Esophagus mucosa (tissue), 1 donor: ENCODE measurements around the gene TNFRSF8. TPM values are rescaled to one million over a fixed set of nuclear protein-coding genes. Genes with fewer than 3 reads are reported as not detected.
A peak's percentile ranks its signal among the peaks of the same experiment; 100 is the strongest.

Source experiments
- ATAC-seq: fragments of 200-7000 bp; cut with Tn5 transposase; one replicate; pipeline ENCODE4 v1.9.1; 2020
- total RNA-seq: library from RNA; stranded (reverse); gene quantifications from one replicate; pipeline ENCODE4 v1.2.4, GENCODE V29; 2023
- donor health status: DM: yes; HTN: yes; CAD: no.

TNFRSF8 gene
- total RNA-seq, 1 donor from 2014 or later, result 0.12 TPM

- ATAC-seq, result peak; percentile 58
Measured at GRCh38 chr1:12143631-12144155, 80.6 kb downstream of the TNFRSF8 start.

DNA sequence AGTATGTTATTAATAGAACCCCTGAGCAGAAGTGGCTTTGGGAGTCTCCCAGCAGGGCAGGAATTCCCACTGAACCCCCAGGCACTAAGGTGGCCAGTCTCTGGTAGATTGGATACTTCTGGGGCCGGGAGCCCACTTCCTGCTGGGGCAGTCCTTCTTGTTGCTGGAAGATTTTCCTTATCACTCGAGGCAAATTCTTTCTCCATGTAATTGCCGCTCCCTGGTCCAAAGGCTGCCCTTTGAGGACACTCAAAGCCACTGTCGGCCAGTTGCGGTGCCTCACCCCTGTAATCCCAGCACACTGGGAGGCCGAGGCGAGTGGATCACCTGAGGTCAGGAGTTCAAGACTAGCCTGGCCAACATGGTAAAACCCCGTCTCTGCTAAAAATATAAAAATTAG lies 81.1 kb downstream of the TNFRSF8 start:
- no peak for ATAC-seq

- no peak for ATAC-seq
Measured at GRCh38 chr1:12144969-12145368, 81.9 kb downstream of the TNFRSF8 start.

DNA sequence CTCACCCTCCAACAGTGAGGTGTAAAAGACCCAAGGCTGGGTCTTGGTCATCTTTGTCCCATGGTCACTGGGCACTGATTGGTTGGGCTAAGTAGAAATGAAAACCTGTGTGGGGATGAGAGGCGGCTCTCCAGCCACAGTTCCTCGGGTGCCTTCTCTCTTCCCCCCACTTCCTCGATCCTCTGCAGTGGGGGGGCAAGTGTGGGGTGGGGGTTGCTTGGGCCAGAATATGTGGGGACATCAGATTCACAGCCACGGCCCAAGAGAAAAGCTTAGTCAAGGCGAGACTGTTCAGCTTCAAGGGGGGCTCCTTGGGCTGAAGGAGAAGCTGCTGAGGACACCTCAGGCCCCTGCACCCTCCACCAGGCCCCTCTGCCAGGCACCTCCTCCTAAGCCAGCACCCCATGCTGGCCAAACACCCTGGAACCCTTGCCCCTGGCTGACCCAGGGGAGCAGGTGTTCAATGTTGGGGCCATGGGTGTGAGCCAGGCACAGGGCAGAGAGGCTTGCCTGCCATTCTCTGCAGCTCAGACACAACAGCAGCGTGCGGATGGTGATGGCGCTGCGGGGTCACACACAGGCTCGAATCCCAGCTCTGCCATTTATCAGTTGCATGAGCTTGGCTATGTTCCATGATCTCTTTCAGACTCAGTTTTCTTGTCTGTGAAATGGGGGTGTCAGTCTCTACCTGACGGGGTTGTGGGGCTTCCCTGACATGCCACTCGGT lies 82.7 kb downstream of the TNFRSF8 start:
- ATAC-seq, result no peak

- ATAC-seq, result no peak
Measured at GRCh38 chr1:12146343-12147112, 83.4 kb downstream of the TNFRSF8 start.

DNA sequence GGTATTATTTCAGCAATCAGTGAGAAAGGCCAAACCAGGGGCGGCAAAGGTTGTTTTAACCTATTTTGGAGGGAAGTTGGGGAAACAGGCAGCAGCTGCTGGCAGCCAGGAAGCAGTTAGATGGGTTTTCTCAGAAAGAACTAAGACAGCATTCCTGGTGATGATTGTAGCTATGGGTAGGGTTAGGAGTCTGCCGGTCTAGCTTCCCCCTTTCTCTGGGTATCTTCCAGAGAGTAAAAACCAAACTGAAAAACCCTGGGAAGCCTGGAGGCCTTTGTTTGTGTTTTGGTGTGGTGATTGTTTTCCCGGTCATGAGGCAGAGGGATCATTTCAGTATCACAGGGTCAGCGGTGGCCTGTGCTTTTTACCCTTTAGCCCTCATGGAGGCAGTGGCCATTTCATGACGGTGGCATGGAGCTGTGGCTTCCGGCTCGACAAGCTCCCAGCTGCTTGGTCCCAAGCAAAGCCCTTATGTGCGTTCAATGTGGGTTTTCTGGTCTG lies 84.1 kb downstream of the TNFRSF8 start:
- ATAC-seq, result no peak

DNA sequence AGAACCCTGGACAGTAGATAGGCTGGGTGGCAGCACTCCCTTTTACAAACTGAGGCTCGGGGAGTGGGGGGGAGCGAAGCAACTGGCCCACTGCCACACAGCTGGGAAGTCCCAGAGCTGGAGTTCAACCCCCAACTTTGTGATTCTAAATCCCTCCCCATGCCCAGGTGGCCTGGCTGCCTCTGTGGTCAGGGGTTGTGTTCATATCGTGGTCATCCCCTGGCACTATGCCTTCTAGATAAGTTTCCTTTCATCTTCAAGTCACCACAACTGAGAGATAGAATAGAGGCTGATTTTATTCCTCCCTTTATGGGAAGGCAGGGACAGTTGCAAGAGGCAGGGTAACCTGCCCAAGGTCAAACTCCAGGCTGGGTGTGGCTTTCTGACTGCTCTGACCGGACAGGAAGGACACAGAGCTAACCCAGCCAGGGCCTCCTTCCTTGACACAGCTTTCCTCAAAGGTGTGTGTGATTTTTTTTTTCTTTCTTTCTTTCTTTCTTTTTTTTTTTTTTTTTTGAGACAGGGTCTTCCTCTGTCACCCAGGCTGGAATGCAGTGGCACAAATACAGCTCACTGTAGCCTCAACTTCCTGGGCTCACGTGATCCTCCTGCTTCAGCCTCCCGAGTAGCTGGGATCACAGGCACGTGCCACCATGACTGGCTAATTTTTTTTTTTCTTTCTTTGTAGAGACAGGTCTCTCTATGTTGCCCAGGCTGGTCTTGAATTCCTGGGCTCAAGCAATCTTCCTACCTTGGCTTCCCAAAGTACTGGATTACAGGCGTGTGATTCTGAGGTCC lies 85.3 kb downstream of the TNFRSF8 start:
- ATAC-seq, result no peak

DNA sequence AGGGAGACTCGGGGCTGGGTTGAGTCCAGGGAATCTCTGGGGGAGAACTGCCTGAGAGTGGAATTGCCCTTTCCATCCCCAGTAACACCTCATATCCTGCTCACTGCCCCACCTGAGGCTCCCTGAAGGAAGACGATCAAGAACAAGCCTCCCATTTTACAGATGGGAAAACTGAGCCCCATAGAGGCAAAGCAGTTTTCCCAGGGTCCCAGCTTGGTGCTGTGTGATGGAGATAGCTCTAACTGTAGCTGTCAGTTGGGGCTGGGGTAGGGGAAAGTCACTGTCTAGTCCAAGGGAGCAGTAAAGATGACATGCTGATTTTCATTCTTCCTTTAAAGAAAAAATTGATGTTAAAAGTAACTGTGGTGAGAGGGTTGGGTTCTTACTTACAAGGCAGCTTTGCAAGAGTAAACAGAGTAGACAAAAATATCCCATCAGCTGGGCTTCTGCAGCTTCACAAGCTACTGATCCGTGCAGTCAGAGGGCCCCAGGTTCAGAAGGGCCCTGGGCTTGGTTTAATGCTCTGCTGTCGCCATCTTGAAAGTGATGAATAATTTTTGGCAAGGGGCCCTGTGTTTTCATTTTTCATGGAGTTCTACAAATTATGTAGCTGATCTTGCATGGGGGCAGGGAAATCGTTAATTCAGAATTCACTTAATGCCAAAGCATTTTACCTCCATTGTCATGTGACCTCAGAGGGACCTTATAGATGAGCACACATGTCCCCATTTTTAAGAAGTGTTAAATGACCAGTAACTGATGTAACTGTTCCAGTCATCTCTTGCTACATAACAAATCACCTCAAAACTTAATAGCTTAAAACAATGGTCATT lies 86.1 kb downstream of the TNFRSF8 start:
- no peak for ATAC-seq

DNA sequence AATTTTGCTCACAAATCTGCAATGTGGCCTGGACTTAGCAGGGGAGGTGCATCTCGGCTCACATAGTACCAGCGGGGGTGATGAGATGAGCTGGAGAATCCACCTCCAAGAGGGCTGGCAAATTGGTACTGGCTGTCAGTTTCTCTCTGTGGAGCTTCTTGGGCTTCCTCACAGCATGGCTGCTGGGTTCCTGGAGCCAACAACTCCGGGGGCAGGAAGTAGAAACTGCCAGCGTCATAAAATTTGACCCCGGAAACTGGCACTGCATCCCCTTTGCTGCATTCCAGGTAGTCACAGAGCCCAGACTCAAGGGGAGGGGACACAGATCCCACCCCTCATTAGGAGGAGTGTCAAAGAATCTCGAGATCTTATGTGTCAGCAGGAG lies 86.7 kb downstream of the TNFRSF8 start:
- no peak for ATAC-seq

DNA sequence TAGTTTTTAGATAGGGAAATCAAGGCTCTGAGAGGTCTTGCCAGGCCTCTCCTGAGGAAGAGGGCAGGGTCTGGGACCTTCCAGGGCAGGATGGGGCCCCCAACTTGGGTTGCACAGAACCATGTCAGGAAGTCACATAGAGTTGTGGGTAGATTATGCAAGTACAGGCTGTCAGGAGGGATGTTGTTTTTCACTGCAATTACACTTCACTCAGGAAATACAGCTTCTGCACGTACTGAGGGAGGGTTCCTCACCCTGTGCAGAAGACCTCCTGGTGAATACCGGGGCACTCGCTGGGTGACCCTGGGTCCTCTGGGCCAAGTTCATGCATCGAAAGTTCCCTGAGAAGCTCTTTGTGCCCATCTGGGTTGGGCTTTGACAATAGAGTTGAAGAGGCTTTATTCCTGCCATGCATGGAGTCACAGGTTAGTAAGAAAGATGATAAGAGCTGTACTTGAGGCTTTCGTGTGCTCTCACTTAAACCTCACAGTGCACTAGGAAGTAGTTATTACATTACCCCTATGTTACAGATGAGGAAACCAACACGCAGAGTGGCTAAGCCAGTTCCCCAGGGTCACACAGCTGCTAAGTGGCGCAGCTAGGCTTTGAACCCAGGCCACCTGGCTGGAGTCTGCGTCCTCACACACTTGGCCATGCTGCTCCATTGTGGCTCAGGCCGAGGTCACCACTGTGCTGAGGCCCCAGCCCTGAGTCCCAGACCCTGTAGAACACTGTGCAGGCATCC lies 87.5 kb downstream of the TNFRSF8 start:
- peak; percentile 17 for ATAC-seq

DNA sequence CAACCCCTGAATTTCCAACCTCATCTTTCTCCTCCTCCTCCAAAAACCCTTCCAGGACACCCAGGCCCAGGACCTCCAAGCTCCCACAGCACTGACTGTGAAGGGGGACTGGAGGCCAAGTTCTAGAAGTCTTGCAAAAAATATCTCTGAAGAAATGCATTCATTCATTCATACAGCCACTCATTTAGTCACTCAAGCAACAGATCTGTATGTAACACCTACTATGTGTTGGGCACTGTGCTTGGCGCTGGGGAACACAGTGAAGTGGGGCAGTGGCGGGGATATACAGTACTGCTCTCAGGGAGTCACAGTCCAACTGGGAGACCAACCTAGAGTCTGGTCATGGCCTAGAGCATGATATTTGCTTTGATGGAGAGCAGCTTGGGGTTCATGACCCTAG lies 88.4 kb downstream of the TNFRSF8 start:
- ATAC-seq, result no peak

DNA sequence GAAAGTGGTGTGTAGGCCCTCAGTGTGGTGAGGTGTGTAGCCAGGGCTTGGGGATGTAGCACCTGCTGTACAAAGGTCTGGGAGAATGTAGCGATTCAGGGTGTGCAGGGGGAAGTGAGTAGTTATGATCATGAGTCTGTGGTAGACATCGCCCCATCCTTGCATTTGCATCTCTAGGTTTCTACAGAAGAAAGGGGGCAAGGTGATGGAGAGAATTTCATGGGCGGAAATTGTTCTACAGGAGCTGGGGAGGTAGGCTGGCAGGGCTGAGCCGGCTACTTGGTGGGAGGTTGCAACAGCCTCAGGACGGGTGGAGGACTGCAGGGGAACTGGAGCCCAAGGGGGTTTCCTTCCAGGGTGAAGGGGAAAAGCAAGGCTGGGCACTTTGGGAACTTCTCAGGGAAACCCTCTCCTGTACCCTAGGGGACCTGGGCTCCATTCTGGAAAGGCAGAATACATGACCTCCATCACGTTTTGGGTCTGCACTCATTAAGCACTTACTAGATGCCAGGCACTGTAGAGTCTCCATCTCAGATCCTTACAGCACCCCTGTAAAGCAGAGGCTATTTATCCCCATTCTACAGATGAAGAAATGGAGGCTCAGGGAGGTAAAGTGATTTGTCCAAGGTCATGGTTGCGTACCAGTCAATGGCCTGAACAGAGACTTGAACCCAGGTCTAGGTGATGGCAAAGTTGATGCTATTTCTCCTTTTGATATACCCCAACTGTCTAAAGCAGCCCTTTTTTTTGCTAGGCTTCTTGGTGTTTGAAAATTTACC lies 89.2 kb downstream of the TNFRSF8 start:
- peak; percentile 59 for ATAC-seq

DNA sequence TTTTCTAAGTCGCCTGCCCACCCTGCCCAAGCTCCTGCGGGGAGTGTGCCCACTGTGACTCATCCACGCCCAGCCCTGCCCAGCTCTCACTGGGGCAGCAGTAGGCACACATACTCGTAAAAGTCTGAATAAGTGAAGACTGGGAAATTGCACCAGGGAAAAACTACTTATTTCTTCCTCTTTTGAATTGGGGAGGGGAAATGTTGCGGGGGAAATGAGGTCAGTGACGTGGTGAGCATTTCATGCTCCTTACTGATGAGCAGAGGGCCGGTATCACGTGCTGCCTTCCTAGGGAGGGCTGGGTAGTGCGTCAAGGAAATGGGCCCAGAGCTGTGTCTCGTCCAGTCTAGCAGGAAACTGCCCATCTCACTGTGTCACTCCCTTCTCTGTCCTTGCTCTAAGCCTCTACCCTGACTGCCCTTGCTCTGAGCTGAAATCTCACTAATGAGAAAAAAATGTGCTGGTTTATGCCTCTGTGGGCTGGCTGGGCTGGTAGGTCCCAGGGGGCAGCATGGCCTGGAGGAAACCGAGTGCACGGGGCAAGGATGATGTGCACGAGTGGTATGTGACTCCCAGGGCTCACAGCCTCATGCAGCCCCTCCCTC lies 90.2 kb downstream of the TNFRSF8 start:
- ATAC-seq, result peak; percentile 64

DNA sequence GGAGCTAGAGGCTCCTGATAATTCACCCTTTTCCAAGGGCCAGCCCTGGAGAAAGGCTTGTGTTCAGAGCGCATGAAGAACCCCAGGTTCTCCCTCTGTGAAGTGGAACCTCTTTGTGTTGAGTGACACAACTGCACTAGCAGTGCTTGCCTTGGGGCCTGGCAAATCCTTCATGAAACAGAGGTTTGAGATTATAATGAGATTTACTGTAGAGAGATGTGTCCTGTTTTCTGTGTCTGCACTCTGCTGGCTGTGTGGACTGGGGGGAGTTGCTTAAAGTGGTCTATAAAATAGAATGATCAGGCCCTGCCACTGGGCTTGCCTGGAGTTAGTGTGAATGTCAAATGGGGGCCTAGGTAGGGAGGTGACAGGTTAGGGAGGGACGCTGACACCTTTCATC lies 92.2 kb downstream of the TNFRSF8 start:
- ATAC-seq, result no peak

GRCh38 chr1:12157366-12158231 lies 94.5 kb downstream of the TNFRSF8 start:
- no peak for ATAC-seq

- no peak for ATAC-seq
Measured at GRCh38 chr1:12158357-12159092, 95.4 kb downstream of the TNFRSF8 start.

DNA sequence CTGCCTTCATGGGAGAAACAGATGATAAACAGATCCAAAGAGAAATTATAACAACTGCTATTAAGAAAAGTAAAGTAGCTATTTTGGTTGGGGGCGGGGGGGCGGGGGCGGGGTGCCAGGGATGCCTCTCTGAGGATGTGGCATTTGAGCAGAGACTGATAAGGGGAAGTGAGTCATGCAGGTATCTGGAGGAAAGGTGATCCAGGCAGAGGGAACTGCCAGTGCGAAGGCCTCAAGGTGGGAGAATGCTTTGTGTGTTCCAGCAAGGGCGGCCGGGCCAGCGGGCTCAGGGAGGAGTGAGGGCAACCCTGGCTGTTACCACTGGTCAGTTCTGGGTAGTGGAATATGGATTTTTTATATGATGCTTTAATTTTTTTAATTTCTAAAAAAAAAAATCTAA lies 96.7 kb downstream of the TNFRSF8 start:
- ATAC-seq, result no peak

DNA sequence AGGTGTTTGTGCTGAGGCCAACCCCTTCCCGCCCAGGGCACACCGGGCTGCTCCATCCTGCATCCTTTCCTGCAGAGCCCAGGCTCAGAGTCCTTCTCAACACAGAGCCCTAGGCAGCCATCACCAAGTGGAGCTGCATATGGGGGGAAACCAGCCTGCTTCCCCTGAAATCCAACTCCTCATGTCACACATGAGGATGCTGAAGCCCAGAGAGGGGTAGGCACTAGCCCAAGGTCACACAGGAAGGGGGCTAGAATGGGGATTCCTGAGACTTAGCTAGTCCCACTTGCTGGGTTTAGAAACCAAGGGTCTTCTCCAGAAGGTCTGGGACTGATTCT lies 98.2 kb downstream of the TNFRSF8 start:
- ATAC-seq, result no peak
